ENCODE measurements around the gene EFCAB8. TPM values are rescaled to one million over a fixed set of nuclear protein-coding genes. Genes with fewer than 3 reads are reported as not detected.

EFCAB8 gene
- total RNA-seq, 1 donor, result 1.3 TPM

DNA sequence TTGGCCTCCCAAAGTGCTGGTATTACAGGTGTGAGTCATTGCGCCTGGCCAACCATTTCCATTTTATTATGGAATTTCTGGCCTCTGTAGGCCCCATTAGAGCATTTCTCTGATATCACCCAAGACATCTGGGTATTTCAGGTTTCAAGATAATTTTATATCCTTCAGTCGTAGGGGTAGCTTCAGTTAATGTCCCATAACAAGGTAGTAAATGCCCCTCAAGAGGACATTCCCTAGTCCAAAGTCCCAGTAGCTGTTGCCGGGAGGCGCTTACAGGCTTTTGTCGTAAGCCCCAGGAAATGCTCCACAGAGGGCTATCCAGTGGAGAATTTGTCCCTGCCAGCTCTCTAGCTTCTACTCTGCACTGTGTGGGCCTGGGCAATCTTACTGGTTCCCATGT is 24.4 kb downstream of the EFCAB8 start:
- no peak for DNase-seq (ENCODE audit: low read depth)
- no peak overlapping the region for H3K4me3 ChIP-seq (ENCODE audit: low read depth, low read length)
- TF ChIP-seq, protein P1, sequence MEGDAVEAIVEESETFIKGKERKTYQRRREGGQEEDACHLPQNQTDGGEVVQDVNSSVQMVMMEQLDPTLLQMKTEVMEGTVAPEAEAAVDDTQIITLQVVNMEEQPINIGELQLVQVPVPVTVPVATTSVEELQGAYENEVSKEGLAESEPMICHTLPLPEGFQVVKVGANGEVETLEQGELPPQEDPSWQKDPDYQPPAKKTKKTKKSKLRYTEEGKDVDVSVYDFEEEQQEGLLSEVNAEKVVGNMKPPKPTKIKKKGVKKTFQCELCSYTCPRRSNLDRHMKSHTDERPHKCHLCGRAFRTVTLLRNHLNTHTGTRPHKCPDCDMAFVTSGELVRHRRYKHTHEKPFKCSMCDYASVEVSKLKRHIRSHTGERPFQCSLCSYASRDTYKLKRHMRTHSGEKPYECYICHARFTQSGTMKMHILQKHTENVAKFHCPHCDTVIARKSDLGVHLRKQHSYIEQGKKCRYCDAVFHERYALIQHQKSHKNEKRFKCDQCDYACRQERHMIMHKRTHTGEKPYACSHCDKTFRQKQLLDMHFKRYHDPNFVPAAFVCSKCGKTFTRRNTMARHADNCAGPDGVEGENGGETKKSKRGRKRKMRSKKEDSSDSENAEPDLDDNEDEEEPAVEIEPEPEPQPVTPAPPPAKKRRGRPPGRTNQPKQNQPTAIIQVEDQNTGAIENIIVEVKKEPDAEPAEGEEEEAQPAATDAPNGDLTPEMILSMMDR (IDR thresholded peaks at IDR 0.05; ENCODE audit: insufficient read depth, low read depth, low read length), result no peak

DNA sequence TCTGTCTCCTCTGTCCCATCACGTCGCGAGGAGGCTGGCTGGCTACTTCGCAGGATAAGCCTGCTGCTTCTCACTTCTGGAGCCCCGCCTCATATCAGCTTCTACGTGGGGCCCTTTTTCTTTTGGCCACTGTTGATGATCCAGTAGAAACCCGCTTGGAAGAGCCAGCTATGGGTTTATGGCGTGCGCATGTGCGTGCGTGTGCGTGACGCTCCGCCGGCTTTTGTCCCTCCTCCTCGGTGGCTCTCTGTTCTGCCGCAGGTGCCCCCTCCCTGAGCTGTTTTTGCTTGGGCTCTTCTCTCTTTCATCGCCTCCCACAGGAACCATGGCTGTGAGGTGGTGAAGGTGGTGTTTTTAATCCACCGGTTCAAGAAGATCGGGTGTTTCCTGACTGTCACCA is 26.5 kb downstream of the EFCAB8 start:
- no peak overlapping the region for H3K4me3 ChIP-seq (ENCODE audit: low read depth, low read length)
- DNase-seq (ENCODE audit: low read depth), result no peak
- TF ChIP-seq, protein P1 (IDR thresholded peaks at IDR 0.05; ENCODE audit: insufficient read depth, low read depth, low read length), result no peak

DNA sequence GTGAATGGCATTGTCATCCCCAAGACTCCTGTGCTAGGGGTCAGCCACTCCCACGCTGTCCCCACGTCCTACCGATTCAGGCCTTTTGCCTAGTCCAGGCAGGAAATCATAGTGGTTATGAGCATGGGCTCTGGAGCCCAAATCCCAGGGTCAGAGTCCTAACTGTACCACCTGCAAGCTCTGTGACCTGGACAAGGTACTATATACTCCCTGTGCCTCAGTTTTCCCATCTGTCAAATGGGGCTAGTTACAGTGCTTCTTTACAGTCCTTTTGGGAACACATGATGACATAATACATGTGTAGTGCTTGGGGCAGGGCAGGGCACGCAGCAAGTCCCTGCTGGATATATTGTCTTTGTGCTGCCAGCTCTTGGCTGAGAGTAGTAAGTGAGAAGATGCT is 27.2 kb downstream of the EFCAB8 start:
- no peak for DNase-seq (ENCODE audit: low read depth)
- no peak overlapping the region for H3K4me3 ChIP-seq (ENCODE audit: low read depth, low read length)
- TF ChIP-seq, protein P1 (IDR thresholded peaks at IDR 0.05; ENCODE audit: insufficient read depth, low read depth, low read length), result no peak

DNA sequence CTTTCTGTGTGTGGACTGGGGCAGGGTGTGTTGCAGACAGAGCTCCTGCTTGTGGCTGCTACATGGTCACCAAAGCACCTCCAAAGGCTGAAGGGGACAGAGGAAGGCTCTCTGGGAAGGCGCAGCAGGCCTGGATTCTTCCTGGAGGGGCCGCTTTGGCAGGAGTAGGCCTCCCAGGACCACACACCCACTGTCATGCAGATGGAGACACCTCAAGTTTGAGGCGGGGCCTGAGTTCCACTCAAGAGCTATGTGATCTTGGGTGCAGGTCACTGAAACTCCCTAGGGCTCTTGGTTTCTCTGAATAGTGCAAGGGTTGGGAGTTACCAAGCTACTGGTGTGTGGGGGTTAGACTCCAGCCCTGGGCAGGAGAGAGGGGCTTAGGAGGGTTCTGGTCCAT is 27.9 kb downstream of the EFCAB8 start:
- TF ChIP-seq, protein P1 (IDR thresholded peaks at IDR 0.05; ENCODE audit: insufficient read depth, low read depth, low read length), result no peak
- H3K4me3 ChIP-seq (ENCODE audit: low read depth, low read length), result no peak overlapping the region
- DNase-seq (ENCODE audit: low read depth), result no peak

DNA sequence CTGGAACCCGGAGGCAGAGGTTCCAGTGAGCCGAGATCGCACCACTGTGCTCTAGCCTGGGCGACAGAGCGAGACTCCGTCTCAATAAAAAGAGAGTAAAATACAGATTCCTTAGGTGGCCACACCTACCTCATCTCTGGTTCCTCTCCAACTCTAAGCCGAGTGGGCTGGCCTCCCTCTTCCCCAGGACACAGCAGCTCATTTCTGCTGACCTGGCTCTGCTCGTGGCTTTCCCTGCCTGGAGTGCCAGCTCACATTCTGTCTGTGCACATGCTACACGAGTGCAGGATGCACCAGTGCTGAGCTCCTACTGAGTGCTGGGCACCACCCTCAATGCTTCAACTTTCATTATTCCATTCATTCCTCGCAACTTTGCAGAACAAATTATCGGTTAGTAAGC is 28.8 kb downstream of the EFCAB8 start:
- DNase-seq (ENCODE audit: low read depth), result no peak
- no peak overlapping the region for H3K4me3 ChIP-seq (ENCODE audit: low read depth, low read length)
- TF ChIP-seq, protein P1 (IDR thresholded peaks at IDR 0.05; ENCODE audit: insufficient read depth, low read depth, low read length), result no peak

DNA sequence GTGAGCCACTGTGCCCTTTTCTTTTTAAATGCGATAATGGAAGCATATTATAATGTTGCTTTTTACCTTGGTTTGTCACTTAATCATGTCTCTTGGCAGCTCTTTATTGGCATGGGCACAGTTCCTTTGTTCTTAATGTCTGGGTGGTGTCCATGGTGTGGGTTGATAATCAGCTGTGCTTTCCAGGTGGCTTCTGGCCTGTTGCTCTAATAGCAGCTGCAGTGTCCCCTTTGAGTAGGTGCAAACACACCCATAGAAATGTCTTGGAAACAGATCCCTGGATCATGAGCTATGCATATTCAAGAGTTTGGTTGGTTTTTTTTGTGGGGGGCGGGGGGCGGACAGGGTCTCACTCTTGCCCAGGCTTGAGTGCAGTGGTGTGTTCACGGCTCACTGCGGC is 29.9 kb downstream of the EFCAB8 start:
- TF ChIP-seq, protein P1 (IDR thresholded peaks at IDR 0.05; ENCODE audit: insufficient read depth, low read depth, low read length), result no peak
- DNase-seq (ENCODE audit: low read depth), result no peak
- H3K4me3 ChIP-seq (ENCODE audit: low read depth, low read length), result no peak overlapping the region

DNA sequence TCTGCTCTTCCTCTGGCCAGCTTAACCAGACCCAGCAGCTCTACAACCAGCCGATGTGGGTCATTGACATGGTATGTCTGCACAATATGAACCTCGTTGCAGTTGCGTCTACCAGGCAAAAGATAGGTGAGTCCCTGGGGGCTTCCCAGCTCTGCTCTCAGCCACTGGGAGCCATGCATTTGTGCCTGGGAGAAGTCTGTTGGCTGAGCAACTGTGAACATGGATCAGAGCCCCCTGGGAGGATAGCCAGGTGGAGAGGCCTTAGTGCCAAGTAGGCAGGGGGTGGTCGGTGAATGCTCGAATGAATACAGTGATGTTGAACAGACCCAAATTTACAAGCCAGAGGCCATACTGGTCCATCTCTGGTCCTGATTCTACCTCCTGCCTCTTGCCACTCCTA is 30.6 kb downstream of the EFCAB8 start:
- DNase-seq (ENCODE audit: low read depth), result no peak
- no peak overlapping the region for H3K4me3 ChIP-seq (ENCODE audit: low read depth, low read length)
- TF ChIP-seq, protein P1 (IDR thresholded peaks at IDR 0.05; ENCODE audit: insufficient read depth, low read depth, low read length), result no peak

Measured in fibroblast of villous mesenchyme (primary cell).